ENCODE measurements around the gene MLLT3.

Gene MLLT3

GRCh38 chr9:20319641-20320337 is 302.5 kb downstream of the MLLT3 start:
- no peak overlapping the region for H3K4me3 ChIP-seq (ENCODE audit: low read length)
- H3K9ac ChIP-seq (ENCODE audit: low read depth, low read length), result no peak overlapping the region
- no peaks in the 10 kb centered on the region for H3K9me3 ChIP-seq (ENCODE audit: insufficient read depth, low read depth, low read length)
- H3K4me1 ChIP-seq (ENCODE audit: insufficient read depth, low read length), result no peaks in the 10 kb centered on the region; the same call in 1 of the 2 replicates
- H3K27ac ChIP-seq (ENCODE audit: low read length), result no peak overlapping the region
- H3K27me3 ChIP-seq (ENCODE audit: insufficient read depth, low read length), result no peaks in the 10 kb centered on the region
- no peaks in the 10 kb centered on the region for H3K36me3 ChIP-seq (ENCODE audit: insufficient read depth, low read depth, low read length)

- H3K4me3 ChIP-seq (ENCODE audit: low read length), result no peak overlapping the region
- H3K4me1 ChIP-seq (ENCODE audit: insufficient read depth, low read length), result no peaks in the 10 kb centered on the region; the same call in 1 of the 2 replicates
- no peak overlapping the region for H3K27ac ChIP-seq (ENCODE audit: low read length)
- H3K27me3 ChIP-seq (ENCODE audit: insufficient read depth, low read length), result no peaks in the 10 kb centered on the region
- H3K9ac ChIP-seq (ENCODE audit: low read depth, low read length), result no peak overlapping the region
- no peaks in the 10 kb centered on the region for H3K9me3 ChIP-seq (ENCODE audit: insufficient read depth, low read depth, low read length)
- no peaks in the 10 kb centered on the region for H3K36me3 ChIP-seq (ENCODE audit: insufficient read depth, low read depth, low read length)
Observed at GRCh38 chr9:20319241-20319640, 303.1 kb downstream of the MLLT3 start.

GRCh38 chr9:20317701-20318100 is 304.6 kb downstream of the MLLT3 start:
- Histone ChIP-seq H3K9me3 (ENCODE audit: insufficient read depth, low read depth, low read length) (no peaks in the 10 kb centered on the region), H3K4me3 (ENCODE audit: low read length) (no peak overlapping the region), H3K27ac (ENCODE audit: low read length) (no peak overlapping the region), H3K4me1 (ENCODE audit: insufficient read depth, low read length) (no peaks in the 10 kb centered on the region; the same call in 1 of the 2 replicates), H3K27me3 (ENCODE audit: insufficient read depth, low read length) (no peaks in the 10 kb centered on the region), H3K36me3 (ENCODE audit: insufficient read depth, low read depth, low read length) (no peaks in the 10 kb centered on the region), H3K9ac (ENCODE audit: low read depth, low read length) (no peak overlapping the region)

- H3K36me3 ChIP-seq (ENCODE audit: insufficient read depth, low read depth, low read length), result no peaks in the 10 kb centered on the region
- no peak overlapping the region for H3K27ac ChIP-seq (ENCODE audit: low read length)
- no peaks in the 10 kb centered on the region for H3K27me3 ChIP-seq (ENCODE audit: insufficient read depth, low read length)
- no peak overlapping the region for H3K9ac ChIP-seq (ENCODE audit: low read depth, low read length)
- no peak overlapping the region for H3K4me3 ChIP-seq (ENCODE audit: low read length)
- no peaks in the 10 kb centered on the region; the same call in 1 of the 2 replicates for H3K4me1 ChIP-seq (ENCODE audit: insufficient read depth, low read length)
- H3K9me3 ChIP-seq (ENCODE audit: insufficient read depth, low read depth, low read length), result no peaks in the 10 kb centered on the region
Observed at GRCh38 chr9:20316372-20316771, 305.9 kb downstream of the MLLT3 start.

GRCh38 chr9:20315677-20316076 is 306.6 kb downstream of the MLLT3 start:
- no peak overlapping the region for H3K4me3 ChIP-seq (ENCODE audit: low read length)
- H3K27me3 ChIP-seq (ENCODE audit: insufficient read depth, low read length), result no peaks in the 10 kb centered on the region
- no peaks in the 10 kb centered on the region for H3K36me3 ChIP-seq (ENCODE audit: insufficient read depth, low read depth, low read length)
- H3K27ac ChIP-seq (ENCODE audit: low read length), result no peak overlapping the region
- no peak overlapping the region for H3K9ac ChIP-seq (ENCODE audit: low read depth, low read length)
- no peaks in the 10 kb centered on the region for H3K9me3 ChIP-seq (ENCODE audit: insufficient read depth, low read depth, low read length)
- H3K4me1 ChIP-seq (ENCODE audit: insufficient read depth, low read length), result no peaks in the 10 kb centered on the region; the same call in 1 of the 2 replicates

- H3K27ac ChIP-seq (ENCODE audit: low read length), result no peak overlapping the region
Observed at GRCh38 chr9:20314981-20315380, 307.3 kb downstream of the MLLT3 start.

GRCh38 chr9:20313415-20313814 is 308.9 kb downstream of the MLLT3 start:
- Histone ChIP-seq H3K36me3 (ENCODE audit: insufficient read depth, low read depth, low read length) (no peaks in the 10 kb centered on the region), H3K9me3 (ENCODE audit: insufficient read depth, low read depth, low read length) (no peaks in the 10 kb centered on the region), H3K4me3 (ENCODE audit: low read length) (no peak overlapping the region), H3K27me3 (ENCODE audit: insufficient read depth, low read length) (no peaks in the 10 kb centered on the region), H3K4me1 (ENCODE audit: insufficient read depth, low read length) (no peaks in the 10 kb centered on the region), H3K9ac (ENCODE audit: low read depth, low read length) (no peak overlapping the region), H3K27ac (ENCODE audit: low read length) (no peak overlapping the region)

More at GRCh38 chr9:20314981-20315380, 307.3 kb downstream of the MLLT3 start:
- H3K4me3 ChIP-seq (ENCODE audit: low read length), result no peak overlapping the region
- no peak overlapping the region for H3K9ac ChIP-seq (ENCODE audit: low read depth, low read length)
- H3K27me3 ChIP-seq (ENCODE audit: insufficient read depth, low read length), result no peaks in the 10 kb centered on the region
- H3K4me1 ChIP-seq (ENCODE audit: insufficient read depth, low read length), result no peaks in the 10 kb centered on the region; the same call in 1 of the 2 replicates
- no peaks in the 10 kb centered on the region for H3K36me3 ChIP-seq (ENCODE audit: insufficient read depth, low read depth, low read length)
- no peaks in the 10 kb centered on the region for H3K9me3 ChIP-seq (ENCODE audit: insufficient read depth, low read depth, low read length)

- no peaks in the 10 kb centered on the region for H3K9me3 ChIP-seq (ENCODE audit: insufficient read depth, low read depth, low read length)
- no peaks in the 10 kb centered on the region for H3K36me3 ChIP-seq (ENCODE audit: insufficient read depth, low read depth, low read length)
- H3K4me3 ChIP-seq (ENCODE audit: low read length), result no peak overlapping the region
- no peak overlapping the region for H3K9ac ChIP-seq (ENCODE audit: low read depth, low read length)
- H3K4me1 ChIP-seq (ENCODE audit: insufficient read depth, low read length), result no peaks in the 10 kb centered on the region; the same call in 1 of the 2 replicates
- H3K27ac ChIP-seq (ENCODE audit: low read length), result no peak overlapping the region
- no peaks in the 10 kb centered on the region for H3K27me3 ChIP-seq (ENCODE audit: insufficient read depth, low read length)
Observed at GRCh38 chr9:20312732-20313131, 309.6 kb downstream of the MLLT3 start.

GRCh38 chr9:20310024-20310423 is 312.3 kb downstream of the MLLT3 start:
- Histone ChIP-seq H3K4me3 (ENCODE audit: low read length) (no peak overlapping the region), H3K9ac (ENCODE audit: low read depth, low read length) (no peak overlapping the region), H3K27ac (ENCODE audit: low read length) (no peak overlapping the region), H3K36me3 (ENCODE audit: insufficient read depth, low read depth, low read length) (no peaks in the 10 kb centered on the region), H3K4me1 (ENCODE audit: insufficient read depth, low read length) (peaks cover 15% of the 10 kb centered on the region; the same call in 1 of the 2 replicates), H3K27me3 (ENCODE audit: insufficient read depth, low read length) (no peaks in the 10 kb centered on the region), H3K9me3 (ENCODE audit: insufficient read depth, low read depth, low read length) (no peaks in the 10 kb centered on the region)

- H3K9ac ChIP-seq (ENCODE audit: low read depth, low read length), result no peak overlapping the region
- H3K27ac ChIP-seq (ENCODE audit: low read length), result no peak overlapping the region
- peaks cover 22% of the 10 kb centered on the region; the same call in 1 of the 2 replicates for H3K4me1 ChIP-seq (ENCODE audit: insufficient read depth, low read length)
- no peaks in the 10 kb centered on the region for H3K36me3 ChIP-seq (ENCODE audit: insufficient read depth, low read depth, low read length)
- no peak overlapping the region for H3K4me3 ChIP-seq (ENCODE audit: low read length)
- no peaks in the 10 kb centered on the region for H3K9me3 ChIP-seq (ENCODE audit: insufficient read depth, low read depth, low read length)
- no peaks in the 10 kb centered on the region for H3K27me3 ChIP-seq (ENCODE audit: insufficient read depth, low read length)
Observed at GRCh38 chr9:20309124-20309523, 313.2 kb downstream of the MLLT3 start.

GRCh38 chr9:20307621-20308020 is 314.7 kb downstream of the MLLT3 start:
- H3K36me3 ChIP-seq (ENCODE audit: insufficient read depth, low read depth, low read length), result no peaks in the 10 kb centered on the region
- H3K9ac ChIP-seq (ENCODE audit: low read depth, low read length), result no peak overlapping the region
- H3K27ac ChIP-seq (ENCODE audit: low read length), result no peak overlapping the region
- no peaks in the 10 kb centered on the region for H3K9me3 ChIP-seq (ENCODE audit: insufficient read depth, low read depth, low read length)
- no peak overlapping the region; the same call in 1 of the 2 replicates for H3K4me3 ChIP-seq (ENCODE audit: low read length)
- peaks cover 34% of the 10 kb centered on the region for H3K4me1 ChIP-seq (ENCODE audit: insufficient read depth, low read length)
- H3K27me3 ChIP-seq (ENCODE audit: insufficient read depth, low read length), result no peaks in the 10 kb centered on the region

- Histone ChIP-seq H3K4me3 (ENCODE audit: low read length) (no peak overlapping the region), H3K9me3 (ENCODE audit: insufficient read depth, low read depth, low read length) (peaks cover 3% of the 10 kb centered on the region; the same call in 1 of the 2 replicates), H3K27ac (ENCODE audit: low read length) (no peak overlapping the region), H3K27me3 (ENCODE audit: insufficient read depth, low read length) (no peaks in the 10 kb centered on the region), H3K36me3 (ENCODE audit: insufficient read depth, low read depth, low read length) (no peaks in the 10 kb centered on the region), H3K4me1 (ENCODE audit: insufficient read depth, low read length) (peaks cover 50% of the 10 kb centered on the region), H3K9ac (ENCODE audit: low read depth, low read length) (no peak overlapping the region)
Observed at GRCh38 chr9:20305452-20305851, 316.8 kb downstream of the MLLT3 start.
